ENCODE measurements around the gene CDCA5. TPM values are rescaled to one million over a fixed set of nuclear protein-coding genes. Genes with fewer than 3 reads are reported as not detected.

The CDCA5 gene
- total RNA-seq, 1 donor from 2014 or later, result 6.0 TPM

- no peak overlapping the region for H3K27ac Mint-ChIP-seq (ENCODE audit: unreplicated experiment)
- TF ChIP-seq CTCF (IDR thresholded peaks at IDR 0.05), result no peak
- H3K36me3 Mint-ChIP-seq (ENCODE audit: unreplicated experiment), result peaks cover 15% of the 10 kb centered on the region
- H3K27me3 Mint-ChIP-seq (ENCODE audit: unreplicated experiment), result no peaks in the 10 kb centered on the region
- H3K4me1 Mint-ChIP-seq (ENCODE audit: unreplicated experiment), result peaks cover 12% of the 10 kb centered on the region
- no peaks in the 10 kb centered on the region for H3K9me3 Mint-ChIP-seq (ENCODE audit: unreplicated experiment)
- H3K4me3 Mint-ChIP-seq (ENCODE audit: unreplicated experiment), result no peak overlapping the region
- no peak for DNase-seq (ENCODE audit: extremely low spot score, unreplicated experiment)
These were observed 43.8 kb upstream of the CDCA5 start for GRCh38 chr11:65127473-65128181.

GRCh38 chr11:65126624-65127274, 42.9 kb upstream of the CDCA5 start:
- no peak overlapping the region for H3K4me3 Mint-ChIP-seq (ENCODE audit: unreplicated experiment)
- no peak for DNase-seq (ENCODE audit: extremely low spot score, unreplicated experiment)
- H3K36me3 Mint-ChIP-seq (ENCODE audit: unreplicated experiment), result peaks cover 16% of the 10 kb centered on the region
- H3K27me3 Mint-ChIP-seq (ENCODE audit: unreplicated experiment), result no peaks in the 10 kb centered on the region
- H3K4me1 Mint-ChIP-seq (ENCODE audit: unreplicated experiment), result peaks cover 17% of the 10 kb centered on the region
- no peak overlapping the region for H3K27ac Mint-ChIP-seq (ENCODE audit: unreplicated experiment)
- no peaks in the 10 kb centered on the region for H3K9me3 Mint-ChIP-seq (ENCODE audit: unreplicated experiment)
- TF ChIP-seq CTCF (IDR thresholded peaks at IDR 0.05), result no peak

- Mint-ChIP-seq H3K4me1 (ENCODE audit: unreplicated experiment) (peaks cover 27% of the 10 kb centered on the region), H3K27ac (ENCODE audit: unreplicated experiment) (no peak overlapping the region), H3K9me3 (ENCODE audit: unreplicated experiment) (no peaks in the 10 kb centered on the region), H3K27me3 (ENCODE audit: unreplicated experiment) (no peaks in the 10 kb centered on the region), H3K4me3 (ENCODE audit: unreplicated experiment) (no peak overlapping the region), H3K36me3 (ENCODE audit: unreplicated experiment) (peaks cover 12% of the 10 kb centered on the region)
- TF ChIP-seq CTCF (IDR thresholded peaks at IDR 0.05), result no peak
- no peak for DNase-seq (ENCODE audit: extremely low spot score, unreplicated experiment)
These were observed 41.6 kb upstream of the CDCA5 start for GRCh38 chr11:65125197-65126056.

- Mint-ChIP-seq H3K4me3 (ENCODE audit: unreplicated experiment) (peak overlapping the region; percentile 22), H3K27ac (ENCODE audit: unreplicated experiment) (peak overlapping the region; percentile 52), H3K4me1 (ENCODE audit: unreplicated experiment) (peaks cover 27% of the 10 kb centered on the region), H3K9me3 (ENCODE audit: unreplicated experiment) (no peaks in the 10 kb centered on the region), H3K27me3 (ENCODE audit: unreplicated experiment) (no peaks in the 10 kb centered on the region), H3K36me3 (ENCODE audit: unreplicated experiment) (peaks cover 16% of the 10 kb centered on the region)
- no peak for DNase-seq (ENCODE audit: extremely low spot score, unreplicated experiment)
- no peak for TF ChIP-seq CTCF (IDR thresholded peaks at IDR 0.05)
These were observed 40.8 kb upstream of the CDCA5 start for GRCh38 chr11:65124480-65125196.

Measured in osteocyte (in vitro differentiated cells).